HG02852 (cell line): ENCODE measurements around the gene ADAT3.

Source experiments
- ATAC-seq: cut with Tn5 transposase; IDR thresholded peaks from one replicate; pipeline ENCODE4 v1.9.1; 2021; ENCODE audit warnings: mild to moderate bottlenecking, moderate library complexity; ENCODE audit not compliant: unreplicated experiment

The ADAT3 gene

DNA sequence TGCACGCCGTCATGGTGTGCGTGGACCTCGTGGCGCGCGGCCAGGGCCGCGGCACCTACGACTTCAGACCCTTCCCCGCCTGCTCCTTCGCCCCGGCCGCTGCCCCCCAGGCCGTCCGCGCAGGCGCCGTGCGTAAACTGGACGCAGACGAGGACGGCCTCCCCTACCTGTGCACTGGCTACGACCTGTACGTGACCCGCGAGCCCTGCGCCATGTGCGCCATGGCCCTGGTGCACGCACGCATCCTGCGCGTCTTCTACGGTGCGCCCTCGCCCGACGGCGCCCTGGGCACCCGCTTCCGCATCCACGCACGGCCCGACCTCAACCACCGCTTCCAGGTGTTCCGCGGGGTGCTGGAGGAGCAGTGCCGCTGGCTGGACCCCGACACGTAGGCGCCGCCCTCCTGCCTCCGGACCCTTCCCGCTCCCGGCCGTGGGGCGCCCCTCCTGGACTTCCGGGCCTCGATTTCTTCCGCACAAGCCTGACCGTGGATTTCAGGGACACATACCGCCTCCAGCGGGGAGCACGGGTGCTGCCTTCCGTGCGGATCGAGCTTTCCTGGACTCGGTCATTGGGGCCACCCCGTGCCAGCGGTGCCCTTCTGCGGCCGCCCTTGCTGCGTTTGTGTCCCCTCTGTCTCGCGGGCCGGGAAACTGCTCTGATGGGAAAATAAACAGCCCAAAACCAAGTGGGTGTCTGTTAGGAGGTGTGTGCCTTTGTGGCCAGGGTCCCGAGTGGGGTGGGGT lies 7.7 kb downstream of the ADAT3 start:
- ATAC-seq = no peak

DNA sequence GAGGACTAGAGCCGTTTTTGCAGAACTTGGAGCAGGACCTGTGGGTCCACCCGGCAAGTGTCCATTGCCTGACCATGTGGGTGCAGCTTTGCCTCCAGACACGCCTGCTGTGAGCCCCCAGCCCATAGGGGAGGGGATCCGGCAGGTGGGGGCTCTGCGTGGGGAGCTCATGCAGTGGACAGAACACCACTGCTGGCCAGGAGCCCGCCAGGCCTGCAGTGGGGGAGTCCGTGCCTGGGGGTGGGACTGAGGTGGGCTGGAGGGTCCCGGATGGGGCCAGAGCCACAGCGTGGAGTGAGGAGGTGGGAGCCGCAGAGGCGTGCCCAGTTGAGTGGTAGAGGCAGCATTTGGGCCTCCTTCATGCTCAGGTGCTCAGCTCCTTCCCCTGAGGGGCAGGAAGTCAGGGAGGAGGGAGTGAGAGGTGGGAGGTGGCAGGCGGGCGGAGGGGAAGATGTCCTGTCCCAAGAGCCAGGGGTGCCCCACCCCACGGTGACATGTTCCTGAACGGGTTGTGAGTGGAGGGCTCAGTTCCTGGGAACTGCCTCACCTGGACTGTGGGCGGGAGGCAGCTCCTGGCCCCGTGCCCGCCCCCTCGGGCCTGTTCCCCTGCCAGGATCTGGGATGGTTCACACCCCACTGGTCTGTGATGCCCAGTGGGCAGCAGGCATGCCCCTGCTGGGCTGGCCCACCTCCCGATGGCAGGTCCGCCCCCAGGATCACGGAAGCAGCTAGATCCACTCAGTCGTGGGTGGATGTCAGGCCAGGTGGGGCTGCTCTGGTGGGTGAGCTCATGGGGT lies 8.8 kb downstream of the ADAT3 start:
- ATAC-seq = no peak

DNA sequence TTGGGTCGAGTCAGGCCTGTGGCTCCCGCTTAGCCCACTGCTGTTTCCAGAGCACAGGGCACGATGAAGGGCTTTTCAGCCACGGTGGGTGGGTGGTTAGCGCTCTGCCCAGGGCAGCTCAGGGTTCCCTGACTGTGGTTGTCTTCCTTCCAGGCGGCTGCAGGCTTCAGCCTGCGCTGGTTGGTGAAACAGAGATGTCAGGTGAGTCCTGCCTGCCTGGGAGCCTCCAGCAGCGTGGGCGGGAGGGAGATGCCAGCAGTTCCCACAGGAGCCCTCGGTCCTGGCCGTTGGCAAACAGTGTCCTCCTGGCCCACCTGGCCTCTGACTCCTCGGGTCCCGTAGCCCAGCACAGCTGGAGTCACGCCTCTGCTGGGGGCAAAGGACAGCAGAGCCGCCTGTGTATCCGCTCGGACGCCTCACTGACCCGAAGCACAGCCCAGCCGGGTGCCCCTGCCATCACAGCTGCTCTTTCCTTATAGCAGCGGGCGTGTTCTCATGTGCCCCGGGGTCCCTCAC lies 9.7 kb downstream of the ADAT3 start:
- ATAC-seq = no peak

DNA sequence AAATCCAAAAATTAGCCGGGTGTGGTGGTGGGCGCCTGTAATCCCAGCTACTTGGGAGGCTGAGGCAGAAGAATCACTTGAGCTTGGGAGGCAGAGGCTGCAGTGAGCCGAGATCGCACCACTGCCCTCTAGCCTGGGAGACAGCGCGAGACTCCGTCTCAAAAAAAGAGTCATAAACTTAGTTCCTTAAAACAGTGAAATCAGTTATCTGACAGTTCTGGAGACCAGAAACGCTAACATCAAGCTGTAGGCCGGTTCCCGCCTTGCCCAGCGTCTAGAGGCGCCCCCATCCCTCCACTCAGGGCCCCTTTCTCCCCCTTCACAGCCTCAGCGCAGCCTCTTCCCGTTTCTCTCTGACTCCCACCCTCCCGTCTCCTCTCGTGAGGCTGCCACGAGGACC lies 11.9 kb downstream of the ADAT3 start:
- ATAC-seq = no peak

DNA sequence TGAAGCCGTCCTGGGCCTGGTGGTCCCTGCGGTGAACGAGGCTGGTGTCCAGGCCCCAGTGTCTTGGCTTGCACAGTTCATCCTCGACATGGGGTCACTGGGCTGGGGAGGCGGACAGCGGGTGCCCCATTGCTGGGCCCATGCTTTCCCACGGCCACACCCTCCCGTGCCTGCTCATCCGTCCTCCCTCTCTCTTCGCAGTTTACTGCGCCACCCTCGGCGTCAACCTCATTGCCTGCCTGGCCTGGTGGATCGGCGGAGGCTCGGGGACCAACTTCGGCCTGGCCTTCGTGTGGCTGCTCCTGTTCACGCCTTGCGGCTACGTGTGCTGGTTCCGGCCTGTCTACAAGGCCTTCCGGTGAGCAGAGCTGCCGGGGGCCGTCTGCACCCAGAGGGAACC lies 12.7 kb downstream of the ADAT3 start:
- ATAC-seq = no peak

DNA sequence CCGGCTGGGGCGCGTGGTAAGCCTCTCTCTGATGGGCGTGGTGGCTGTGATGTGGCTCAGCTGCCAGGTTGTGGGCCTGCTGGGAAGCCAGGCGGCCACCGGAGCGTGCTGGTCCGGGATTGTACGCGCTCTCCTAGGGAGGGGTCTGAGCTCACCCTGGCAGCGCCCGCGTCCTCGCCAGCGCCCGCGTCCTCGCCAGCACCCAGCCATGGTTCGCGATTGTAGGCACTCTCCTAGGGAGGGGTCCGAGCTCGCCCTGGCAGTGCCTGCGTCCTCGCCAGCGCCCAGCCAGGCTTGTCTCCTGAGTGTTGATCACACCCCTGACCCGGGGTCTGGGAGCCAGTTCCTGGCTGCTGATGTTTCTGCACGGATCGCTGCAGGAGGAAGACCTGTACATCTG lies 13.8 kb downstream of the ADAT3 start:
- ATAC-seq = no peak

DNA sequence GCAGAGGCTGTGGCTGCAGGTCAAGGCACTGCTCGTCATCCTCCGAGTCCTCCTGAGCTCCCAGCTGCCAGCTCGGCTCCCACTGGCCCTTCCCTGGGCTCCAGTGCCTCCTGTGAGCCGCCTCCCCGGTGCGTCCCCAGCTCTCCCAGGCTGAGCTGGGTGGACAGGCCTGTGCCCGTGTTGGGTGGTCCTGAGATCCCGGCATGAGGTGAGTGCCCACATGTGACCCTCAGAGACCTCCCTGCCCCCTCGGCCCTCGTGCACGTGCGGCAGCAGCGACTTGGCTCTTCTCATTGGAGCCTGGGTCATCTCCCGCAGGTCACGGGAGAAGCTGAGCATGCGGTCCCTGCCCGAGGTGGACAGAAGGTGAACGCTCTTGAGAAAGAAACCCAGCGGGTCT lies 15.4 kb downstream of the ADAT3 start:
- ATAC-seq = no peak

DNA sequence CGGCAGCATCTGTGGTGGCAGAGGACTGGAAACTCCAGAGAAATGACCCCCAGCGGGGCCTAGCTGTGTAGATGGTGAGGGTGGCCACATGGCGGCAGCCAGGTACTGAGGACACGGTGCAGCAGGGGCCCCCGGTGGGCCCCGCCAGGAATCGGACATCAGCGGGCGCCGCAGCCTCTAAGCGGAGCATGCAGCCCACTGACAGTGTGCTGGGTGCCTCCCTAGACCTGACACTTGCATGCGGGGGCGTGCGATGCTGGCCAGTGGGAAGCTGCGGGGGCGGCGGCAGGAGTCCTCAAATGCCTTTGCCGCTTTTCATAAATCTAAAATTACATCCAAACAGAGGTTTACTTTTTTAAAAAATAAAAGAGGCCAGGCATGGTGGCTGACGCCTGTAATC lies 16.1 kb downstream of the ADAT3 start:
- ATAC-seq = no peak

DNA sequence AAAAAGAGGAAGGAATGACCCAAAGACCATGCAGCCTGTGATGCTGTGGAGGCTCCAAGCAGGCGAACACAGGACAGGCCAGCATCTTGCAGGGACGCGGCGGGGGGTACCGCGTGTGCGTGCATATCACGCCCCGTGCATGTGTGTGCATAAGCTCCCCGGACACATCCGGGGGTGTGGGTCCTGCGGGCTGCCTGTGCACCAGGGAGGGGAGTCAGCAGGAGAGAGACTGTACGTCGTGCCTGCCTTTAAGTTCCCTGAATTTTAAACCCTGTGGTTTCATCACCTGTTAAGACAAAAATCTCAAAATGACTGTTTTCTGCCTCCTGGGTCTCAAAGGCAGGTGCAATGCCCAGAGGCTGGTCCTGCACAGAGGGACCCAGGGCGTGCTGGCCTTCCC lies 16.6 kb downstream of the ADAT3 start:
- ATAC-seq = no peak

DNA sequence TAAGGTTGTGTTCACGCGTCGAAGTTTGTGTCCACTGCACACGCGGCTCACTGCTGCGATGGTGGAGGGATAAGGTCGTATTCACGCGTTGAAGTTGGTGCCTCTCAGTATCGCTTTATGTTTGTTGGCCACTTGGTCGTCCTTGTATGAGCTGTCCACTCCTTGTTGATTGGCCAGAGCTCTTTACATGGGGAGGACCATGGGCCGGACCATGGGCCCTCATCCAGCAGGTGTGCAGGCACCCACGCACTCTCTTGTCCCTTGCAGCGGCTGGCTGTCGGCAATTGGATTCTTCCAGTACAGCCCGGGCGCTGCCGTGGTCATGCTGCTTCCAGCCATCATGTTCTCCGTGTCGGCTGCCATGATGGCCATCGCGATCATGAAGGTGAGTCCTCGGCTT lies 17.6 kb downstream of the ADAT3 start:
- ATAC-seq = no peak

DNA sequence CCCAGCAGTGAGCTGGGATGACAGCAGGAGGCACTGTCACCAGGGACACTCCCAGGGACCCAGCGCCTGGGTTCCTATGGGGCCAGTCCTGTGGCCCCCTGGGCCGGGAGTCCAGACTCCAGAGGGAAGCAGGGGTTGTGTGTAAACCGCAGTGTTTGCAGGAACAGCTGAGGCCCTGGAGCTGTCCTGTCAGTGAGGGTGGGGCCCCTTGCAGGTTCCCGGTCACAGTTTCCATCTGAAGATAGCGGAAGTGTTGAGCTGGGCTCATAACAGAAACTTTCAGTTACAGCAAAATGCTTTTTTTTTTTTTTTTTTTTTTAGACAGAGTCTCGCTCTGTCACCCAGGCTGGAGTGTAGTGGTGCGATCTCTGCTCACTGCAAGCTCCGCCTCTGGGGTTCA lies 18.1 kb downstream of the ADAT3 start:
- ATAC-seq = no peak

DNA sequence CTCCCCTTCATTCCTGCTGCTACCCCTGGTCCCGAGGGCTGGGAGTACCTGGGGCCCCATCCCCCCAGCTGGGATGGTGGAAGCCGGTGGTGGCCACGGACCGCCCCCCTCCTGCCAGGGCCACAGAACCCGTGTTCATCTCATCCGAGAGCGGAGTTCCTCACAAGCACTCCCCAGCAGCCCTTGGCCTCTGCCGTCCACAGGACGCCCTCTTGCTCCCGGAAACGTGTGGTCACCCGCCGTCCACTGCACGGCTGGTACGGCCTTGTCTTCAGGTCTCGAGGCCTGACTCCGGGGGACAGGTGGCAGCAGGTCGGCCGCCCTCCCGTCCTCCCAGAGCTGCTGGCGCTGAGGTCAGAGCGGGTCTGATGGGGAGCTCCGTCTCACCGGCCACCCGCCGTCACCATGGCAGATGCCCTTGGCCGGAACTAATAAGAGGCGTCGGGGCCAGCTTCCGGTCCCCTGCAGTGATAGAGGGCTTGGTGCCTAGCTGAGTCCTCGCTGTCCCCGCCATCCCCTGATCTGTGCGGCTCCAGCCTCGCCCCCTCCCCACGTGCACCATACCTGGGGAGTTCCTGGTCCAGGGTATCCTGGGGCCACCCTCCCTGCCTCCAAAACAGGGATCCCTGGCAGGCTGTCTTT lies 19.2 kb downstream of the ADAT3 start:
- no peak for ATAC-seq

DNA sequence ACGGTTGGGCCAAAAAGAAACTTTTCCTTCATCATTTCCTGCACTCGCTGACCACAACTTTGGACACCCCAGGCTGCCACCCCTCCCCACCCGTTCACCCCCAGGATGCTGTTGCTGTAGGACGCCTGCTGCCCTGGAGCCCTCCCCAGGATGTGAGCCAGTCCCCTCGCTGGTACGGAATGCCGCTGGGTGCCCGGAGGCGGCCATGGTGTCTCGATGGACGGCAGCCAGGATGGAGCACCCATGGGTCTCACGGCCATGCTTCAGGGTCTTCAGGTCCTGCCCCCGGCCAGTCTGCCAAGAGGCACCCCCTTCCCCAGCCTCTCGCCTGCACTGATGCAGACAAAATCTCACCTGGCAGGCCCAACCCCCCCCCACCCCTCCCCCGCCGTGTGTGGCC lies 20.3 kb downstream of the ADAT3 start:
- no peak for ATAC-seq

DNA sequence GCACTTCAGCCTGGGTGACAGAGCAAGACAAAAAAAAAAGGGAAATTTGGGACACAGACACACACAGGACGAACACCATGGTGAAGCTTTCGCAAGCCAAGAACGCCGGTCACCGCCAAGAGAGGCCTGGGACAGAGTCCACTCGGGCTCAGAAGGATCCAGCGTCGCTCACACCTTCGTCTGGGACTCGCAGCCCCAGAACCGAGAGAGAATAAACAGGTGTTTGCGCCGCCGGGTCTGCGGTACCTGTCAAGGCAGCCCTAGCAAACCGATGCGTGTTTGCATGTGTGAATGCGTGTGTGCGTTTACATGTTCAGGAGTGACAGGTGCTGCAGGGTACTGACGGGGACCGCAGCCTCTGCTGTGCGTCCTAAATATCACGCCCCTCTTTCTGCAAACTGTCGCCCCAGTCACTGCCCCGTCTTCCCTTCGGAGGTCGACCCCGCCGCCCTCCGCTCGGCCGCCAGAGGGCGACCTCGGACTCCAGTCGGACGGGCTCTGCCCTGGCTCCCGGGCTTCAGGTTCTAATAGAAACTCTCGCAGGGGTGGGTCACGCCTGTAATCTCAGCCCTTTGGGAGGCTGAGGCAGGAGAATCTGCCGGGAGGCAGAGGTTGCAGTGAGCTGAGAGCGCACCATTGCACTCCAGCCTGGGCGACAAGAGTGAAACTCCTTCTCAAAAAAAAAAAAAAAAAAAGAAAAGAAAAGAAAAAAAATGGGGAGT lies 24.0 kb downstream of the ADAT3 start:
- no peak for ATAC-seq

DNA sequence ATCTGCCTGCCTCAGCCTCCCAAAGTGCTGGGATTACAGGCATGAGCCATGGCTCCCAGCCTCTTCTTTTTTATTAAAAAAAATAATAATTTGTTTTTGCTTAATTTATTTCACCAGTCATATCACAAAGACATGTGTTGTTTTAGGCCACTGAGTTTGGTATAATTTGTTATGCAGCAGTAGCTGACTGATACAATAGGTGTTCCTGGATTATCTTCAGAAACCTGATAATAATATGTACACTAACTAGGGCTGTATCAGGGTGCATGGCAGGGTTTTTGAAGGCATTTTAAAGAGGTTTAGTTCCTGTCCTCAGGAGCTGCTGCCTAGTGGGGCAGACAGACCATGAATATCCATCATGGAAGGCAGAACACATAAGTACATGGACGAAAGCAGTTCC lies 26.2 kb downstream of the ADAT3 start:
- ATAC-seq = no peak

DNA sequence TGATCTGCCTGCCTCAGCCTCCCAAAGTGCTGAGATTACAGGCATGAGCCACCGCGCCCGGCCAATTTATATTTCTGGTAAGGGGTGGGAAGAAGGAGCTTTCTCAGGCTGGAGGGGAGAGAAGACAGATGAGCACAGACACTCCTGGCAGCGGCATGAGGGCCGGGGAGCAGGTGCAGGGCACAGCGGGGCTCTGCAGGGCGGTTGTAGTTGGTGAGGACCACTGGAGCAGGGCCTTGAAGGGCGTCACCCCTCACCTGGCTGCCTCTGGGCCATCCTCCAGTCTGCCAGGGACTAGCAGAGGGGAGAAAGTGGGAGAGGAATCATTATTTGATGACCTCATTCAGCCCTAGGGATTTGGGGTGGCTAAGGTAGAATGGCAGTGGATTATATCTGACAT lies 27.2 kb downstream of the ADAT3 start:
- ATAC-seq = no peak

DNA sequence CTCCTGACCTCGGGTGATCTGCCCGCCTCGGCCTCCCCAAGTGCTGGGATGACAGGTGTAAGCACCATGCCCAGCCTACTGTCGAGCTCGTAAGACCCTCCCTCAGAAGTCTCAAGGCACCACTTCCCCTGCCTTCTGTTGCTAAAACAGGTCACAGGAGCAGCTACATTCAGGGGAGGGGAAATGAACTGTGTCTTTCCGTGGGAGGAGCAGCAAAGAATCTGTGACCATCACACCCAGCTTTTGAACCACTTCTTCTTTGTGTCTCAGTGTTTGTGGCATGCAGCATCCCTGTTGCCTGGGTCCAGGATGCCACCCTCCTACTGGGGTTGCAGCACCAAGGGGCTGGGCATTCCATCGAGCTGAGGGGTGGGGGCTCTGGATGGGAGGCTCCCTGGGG lies 28.0 kb downstream of the ADAT3 start:
- no peak for ATAC-seq

DNA sequence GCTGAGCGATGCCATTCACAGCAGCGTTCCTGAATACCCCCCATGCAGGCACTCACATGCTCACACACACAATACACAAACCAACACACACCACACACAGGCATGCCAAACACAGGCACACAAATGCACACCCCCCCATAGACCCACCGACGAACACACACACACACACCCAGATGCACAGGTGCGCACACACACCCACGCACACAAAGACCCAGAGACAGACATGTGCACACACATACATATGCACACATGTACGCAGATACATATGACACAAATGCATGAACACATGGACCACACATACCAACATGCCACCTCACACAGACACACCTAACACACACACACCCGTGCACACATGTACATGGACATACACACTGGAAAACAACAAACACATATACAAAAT lies 28.7 kb downstream of the ADAT3 start:
- no peak for ATAC-seq

DNA sequence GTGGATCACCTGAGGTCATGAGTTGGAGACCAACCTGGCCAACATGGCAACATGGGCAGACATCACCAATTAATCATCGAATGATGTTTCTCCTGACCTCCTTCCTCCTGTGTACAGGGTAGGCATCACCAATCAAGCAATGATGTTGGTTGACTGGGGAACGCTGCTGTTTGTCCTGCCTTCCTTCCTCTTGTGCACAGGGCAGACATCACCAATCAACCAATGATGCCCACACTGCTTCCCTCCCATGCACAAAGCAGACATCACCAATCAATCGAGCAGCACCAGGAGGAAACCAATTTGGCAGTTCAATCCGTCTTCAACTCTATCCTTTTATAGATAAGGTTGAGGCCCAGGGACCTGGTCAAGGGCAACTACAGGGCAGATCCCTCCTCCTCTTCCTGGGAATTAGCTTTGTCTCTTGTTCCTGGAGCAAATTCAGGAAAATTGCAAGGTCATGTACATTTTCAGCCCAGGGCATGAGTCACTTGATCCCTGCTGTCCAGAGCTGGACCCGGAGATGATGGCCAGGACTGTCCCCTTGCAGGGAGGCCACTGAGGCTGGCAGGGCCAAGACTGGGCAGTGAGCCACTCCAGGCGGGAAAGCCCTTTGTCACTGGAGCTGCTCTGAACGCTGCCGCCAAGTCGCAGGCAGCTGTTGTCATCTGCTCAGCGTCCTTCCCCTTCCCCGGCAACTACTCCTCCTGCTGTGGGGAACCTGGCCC lies 30.4 kb downstream of the ADAT3 start:
- ATAC-seq = no peak

DNA sequence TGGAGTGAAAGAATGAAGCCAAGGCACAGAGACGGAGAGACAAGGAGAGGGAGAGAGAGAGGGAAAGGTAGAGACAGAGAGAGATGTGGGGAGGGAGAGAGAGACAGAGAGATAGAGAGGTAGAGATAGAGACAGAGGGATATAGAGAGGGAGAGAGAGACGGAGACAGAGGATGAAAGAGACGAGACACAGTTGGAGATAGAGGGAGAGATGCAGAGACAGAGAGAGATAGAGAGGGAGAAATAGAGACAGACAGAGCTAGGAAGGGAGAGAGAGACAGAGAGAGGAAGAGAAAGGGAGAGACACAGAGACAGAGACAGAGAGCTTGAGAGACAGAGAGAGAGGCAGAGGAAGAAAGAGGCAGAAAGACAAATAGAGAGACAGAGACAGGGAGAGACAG lies 31.2 kb downstream of the ADAT3 start:
- ATAC-seq = no peak
